ENCODE data around the gene ZMIZ1. TPM values are rescaled to one million over a fixed set of nuclear protein-coding genes. Genes with fewer than 3 reads are reported as not detected.

The ZMIZ1 gene
- total RNA-seq, 1 donor from 2014 or later, result 6.3 TPM

- Histone ChIP-seq H3K27me3 (ENCODE audit: control insufficient read depth, insufficient read depth, low read length) (no peaks in the 10 kb centered on the region), H3K4me3 (ENCODE audit: low read depth, low read length) (no peak overlapping the region), H3K36me3 (ENCODE audit: control insufficient read depth, insufficient read depth, low read length) (peaks cover 22% of the 10 kb centered on the region)
- TF ChIP-seq, protein P1, sequence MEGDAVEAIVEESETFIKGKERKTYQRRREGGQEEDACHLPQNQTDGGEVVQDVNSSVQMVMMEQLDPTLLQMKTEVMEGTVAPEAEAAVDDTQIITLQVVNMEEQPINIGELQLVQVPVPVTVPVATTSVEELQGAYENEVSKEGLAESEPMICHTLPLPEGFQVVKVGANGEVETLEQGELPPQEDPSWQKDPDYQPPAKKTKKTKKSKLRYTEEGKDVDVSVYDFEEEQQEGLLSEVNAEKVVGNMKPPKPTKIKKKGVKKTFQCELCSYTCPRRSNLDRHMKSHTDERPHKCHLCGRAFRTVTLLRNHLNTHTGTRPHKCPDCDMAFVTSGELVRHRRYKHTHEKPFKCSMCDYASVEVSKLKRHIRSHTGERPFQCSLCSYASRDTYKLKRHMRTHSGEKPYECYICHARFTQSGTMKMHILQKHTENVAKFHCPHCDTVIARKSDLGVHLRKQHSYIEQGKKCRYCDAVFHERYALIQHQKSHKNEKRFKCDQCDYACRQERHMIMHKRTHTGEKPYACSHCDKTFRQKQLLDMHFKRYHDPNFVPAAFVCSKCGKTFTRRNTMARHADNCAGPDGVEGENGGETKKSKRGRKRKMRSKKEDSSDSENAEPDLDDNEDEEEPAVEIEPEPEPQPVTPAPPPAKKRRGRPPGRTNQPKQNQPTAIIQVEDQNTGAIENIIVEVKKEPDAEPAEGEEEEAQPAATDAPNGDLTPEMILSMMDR (IDR thresholded peaks at IDR 0.05; ENCODE audit: insufficient read depth, low read length, severe bottlenecking), result no peak
- FAIRE-seq (no peak), DNase-seq (ENCODE audit: low read depth) (peak; percentile 50)
These were observed 94.3 kb downstream of the ZMIZ1 start for GRCh38 chr10:79162861-79163665.

GRCh38 chr10:79163666-79163975, 94.9 kb downstream of the ZMIZ1 start:
- Histone ChIP-seq H3K27me3 (ENCODE audit: control insufficient read depth, insufficient read depth, low read length) (no peaks in the 10 kb centered on the region), H3K4me3 (ENCODE audit: low read depth, low read length) (no peak overlapping the region), H3K36me3 (ENCODE audit: control insufficient read depth, insufficient read depth, low read length) (peaks cover 25% of the 10 kb centered on the region)
- TF ChIP-seq, protein P1 (IDR thresholded peaks at IDR 0.05; ENCODE audit: insufficient read depth, low read length, severe bottlenecking), result no peak
- FAIRE-seq, result no peak
- no peak for DNase-seq (ENCODE audit: low read depth)

DNA sequence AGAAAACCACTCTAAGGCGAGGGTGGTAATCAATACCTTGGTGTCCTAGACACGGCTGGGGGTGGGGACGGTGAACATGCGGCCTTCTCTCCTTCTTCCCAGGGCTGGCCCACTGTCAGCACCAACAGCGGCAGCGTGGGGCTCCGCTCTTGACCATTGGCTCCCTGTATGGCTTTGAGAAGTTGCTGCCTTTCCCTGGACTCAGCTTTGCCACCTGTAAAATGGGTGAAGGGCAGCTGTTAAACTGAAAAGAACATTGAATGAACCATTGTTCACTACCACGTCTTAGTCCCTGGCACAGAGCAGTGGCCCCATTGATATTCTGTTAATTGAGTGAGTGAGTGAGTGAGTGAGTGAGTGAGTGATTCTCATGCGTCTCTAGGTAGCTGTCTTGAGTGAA, 95.3 kb downstream of the ZMIZ1 start:
- Histone ChIP-seq H3K4me3 (ENCODE audit: low read depth, low read length) (no peak overlapping the region), H3K36me3 (ENCODE audit: control insufficient read depth, insufficient read depth, low read length) (peaks cover 26% of the 10 kb centered on the region), H3K27me3 (ENCODE audit: control insufficient read depth, insufficient read depth, low read length) (no peaks in the 10 kb centered on the region)
- no peak for DNase-seq (ENCODE audit: low read depth)
- FAIRE-seq, result no peak
- TF ChIP-seq, protein P1 (IDR thresholded peaks at IDR 0.05; ENCODE audit: insufficient read depth, low read length, severe bottlenecking), result no peak

DNA sequence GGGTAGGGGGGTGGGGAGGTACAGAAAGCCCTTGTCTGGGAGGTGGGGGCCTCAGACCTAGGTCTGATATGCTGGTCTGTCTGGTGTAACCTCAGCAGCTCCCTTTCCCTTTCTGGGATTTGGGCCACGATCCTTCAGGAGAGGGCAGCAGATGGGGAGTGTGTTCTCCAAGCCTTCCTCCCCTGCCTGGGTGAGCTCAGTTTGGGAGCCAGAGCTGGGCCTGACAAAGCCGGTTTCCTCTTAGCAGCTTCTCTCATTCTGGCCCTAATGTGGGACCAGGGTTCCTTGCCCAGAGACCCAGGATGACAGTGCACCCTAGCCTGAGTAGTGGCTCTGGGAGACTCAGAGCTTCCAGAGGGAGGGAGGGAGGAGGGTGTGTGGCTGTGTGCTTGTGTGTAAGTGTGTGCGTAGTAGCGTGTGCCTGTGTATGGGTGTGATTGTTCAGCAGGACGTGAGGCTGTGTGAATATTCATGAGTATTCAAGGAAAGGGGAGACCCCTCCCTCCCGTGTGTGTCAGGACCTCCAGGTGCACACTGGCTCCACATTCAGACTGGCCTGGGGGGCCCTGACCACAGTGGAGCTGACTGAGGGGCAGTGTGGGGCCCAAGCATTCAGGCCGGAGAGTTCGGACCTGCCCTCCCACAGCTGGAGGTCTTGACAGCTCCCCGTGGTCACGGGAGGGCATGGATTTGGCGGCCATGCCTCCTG, 96.5 kb downstream of the ZMIZ1 start:
- TF ChIP-seq, protein P1 (IDR thresholded peaks at IDR 0.05; ENCODE audit: insufficient read depth, low read length, severe bottlenecking), result no peak
- H3K36me3 ChIP-seq (ENCODE audit: control insufficient read depth, insufficient read depth, low read length), result peaks cover 29% of the 10 kb centered on the region
- no peak overlapping the region for H3K4me3 ChIP-seq (ENCODE audit: low read depth, low read length)
- no peak for DNase-seq (ENCODE audit: low read depth)
- H3K27me3 ChIP-seq (ENCODE audit: control insufficient read depth, insufficient read depth, low read length), result no peaks in the 10 kb centered on the region
- no peak for FAIRE-seq

- no peak for DNase-seq (ENCODE audit: low read depth)
- FAIRE-seq, result no peak
- Histone ChIP-seq H3K4me3 (ENCODE audit: low read depth, low read length) (no peak overlapping the region), H3K36me3 (ENCODE audit: control insufficient read depth, insufficient read depth, low read length) (peaks cover 31% of the 10 kb centered on the region), H3K27me3 (ENCODE audit: control insufficient read depth, insufficient read depth, low read length) (no peaks in the 10 kb centered on the region)
- TF ChIP-seq, protein P1 (IDR thresholded peaks at IDR 0.05; ENCODE audit: insufficient read depth, low read length, severe bottlenecking), result no peak
These were observed 97.6 kb downstream of the ZMIZ1 start for GRCh38 chr10:79166312-79166721.

All from bronchial epithelial cell (primary cell).